Mononuclear cell (primary cell): Measurements from ENCODE around the gene KPNA6. TPM values are rescaled to one million over a fixed set of nuclear protein-coding genes. Genes with fewer than 3 reads are reported as not detected.
A peak's percentile ranks its signal among the peaks of the same experiment; 100 is the strongest.
"Not testable (repeated sequence)": the region's sequence is repeated elsewhere in the genome, so short reads cannot be mapped to it uniquely, and the experiment has no call there.

Experiments used
- H3K27me3 ChIP-seq: 2 replicates; pipeline ENCODE4 v1.6.0; 2011; ENCODE audit warnings: low read length, control low read depth; ENCODE audit not compliant: insufficient read depth
- H3K4me1 ChIP-seq: 2 replicates; pipeline ENCODE4 v1.5.1; 2011; ENCODE audit warnings: mild to moderate bottlenecking, low read length, control low read depth; ENCODE audit not compliant: insufficient read depth
- H3K4me3 ChIP-seq: 2 replicates; pipeline ENCODE4 v1.5.1; 2011; ENCODE audit warnings: mild to moderate bottlenecking, low read length, moderate library complexity
- H3K9me3 ChIP-seq: 2 replicates; pipeline ENCODE4 v1.5.1; 2011; ENCODE audit warnings: low read depth, mild to moderate bottlenecking, control low read depth, low read length
- total RNA-seq: library from RNA; depleted of rRNA; stranded (reverse); fragments of >200 nt; gene quantifications from one replicate; pipeline ENCODE4 v1.2.3, GENCODE V29; 2012

Gene KPNA6
- 46.9 TPM for total RNA-seq

DNA sequence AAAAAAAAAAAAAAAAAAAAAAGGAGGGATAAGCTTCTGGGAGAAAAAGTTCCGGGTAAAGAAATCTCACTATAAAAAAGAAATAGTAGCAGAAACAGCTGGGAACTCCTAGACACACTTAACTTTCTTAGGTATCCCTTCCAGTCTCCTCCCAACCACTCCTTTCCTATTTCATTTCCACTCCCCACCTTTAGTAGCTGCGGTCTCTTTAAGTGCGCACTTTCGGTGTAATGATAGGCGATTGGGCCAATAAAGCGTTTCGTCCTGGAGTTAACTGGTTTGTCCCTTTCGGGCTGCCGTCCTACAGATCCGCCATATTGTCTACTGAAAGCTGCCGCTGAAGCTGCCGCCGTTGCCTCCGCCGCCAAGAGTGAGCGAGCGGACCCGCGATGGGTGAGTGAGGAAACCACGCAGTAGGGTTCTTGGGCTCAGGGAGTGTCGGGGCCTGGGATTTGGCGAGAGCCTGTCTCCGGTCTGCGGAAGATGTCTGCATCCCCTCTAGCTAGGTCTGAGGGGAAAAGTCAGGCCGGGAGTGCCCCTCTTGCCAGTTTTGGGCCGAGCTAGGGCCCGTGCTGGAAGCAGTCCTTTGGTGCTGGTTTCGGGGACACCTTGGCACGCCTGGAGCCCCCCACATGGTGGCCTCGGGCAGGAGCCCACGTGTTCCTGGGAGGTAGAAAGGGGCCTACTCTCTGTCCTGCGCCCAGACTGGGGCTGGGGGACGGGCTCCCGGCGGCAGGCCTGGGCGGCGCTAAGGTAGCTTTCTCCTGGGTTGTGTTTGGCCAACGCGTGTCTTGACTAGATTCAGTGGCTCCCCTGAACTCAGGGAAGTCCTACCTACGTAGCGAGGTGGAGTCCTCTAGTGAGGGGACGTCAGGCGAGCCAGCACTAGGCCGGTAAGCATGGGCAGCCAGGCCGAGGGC is at the start of gene KPNA6:
Gene KPNA6 (plus strand): TSS at position 315 of the 920 bp plus-strand sequence. CDS start 75 bp downstream, at position 390.
- Histone ChIP-seq H3K4me3 (peak within 1 kb of the TSS; percentile 75), H3K27me3 (no peaks in the 10 kb centered on the region)

DNA sequence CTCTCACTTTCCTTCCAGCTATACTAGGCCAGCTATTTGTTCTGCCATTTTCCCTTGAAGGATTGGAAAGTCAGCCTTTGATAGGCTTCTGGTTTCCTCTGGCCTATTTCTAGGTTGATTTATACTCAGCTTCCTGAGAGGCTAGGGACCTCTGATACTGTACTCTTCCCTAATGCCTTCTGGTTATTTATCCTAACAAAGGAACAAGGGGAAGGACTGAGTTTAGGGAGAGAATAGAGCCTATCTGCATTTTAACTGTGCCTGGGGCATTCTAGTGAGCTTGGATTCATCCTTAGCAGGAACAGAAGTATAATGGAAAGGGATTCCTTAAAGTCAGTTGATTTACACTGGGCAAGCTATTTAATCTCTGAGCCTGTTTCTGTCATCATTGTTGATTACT is 46.9 kb upstream of the KPNA6 start:
- H3K27me3 ChIP-seq, result no peaks in the 10 kb centered on the region

More for the DNA sequence above, at the start of gene KPNA6:
- Histone ChIP-seq H3K4me1 (peaks cover 55% of the 10 kb centered on the region), H3K9me3 (no peaks in the 10 kb centered on the region)

DNA sequence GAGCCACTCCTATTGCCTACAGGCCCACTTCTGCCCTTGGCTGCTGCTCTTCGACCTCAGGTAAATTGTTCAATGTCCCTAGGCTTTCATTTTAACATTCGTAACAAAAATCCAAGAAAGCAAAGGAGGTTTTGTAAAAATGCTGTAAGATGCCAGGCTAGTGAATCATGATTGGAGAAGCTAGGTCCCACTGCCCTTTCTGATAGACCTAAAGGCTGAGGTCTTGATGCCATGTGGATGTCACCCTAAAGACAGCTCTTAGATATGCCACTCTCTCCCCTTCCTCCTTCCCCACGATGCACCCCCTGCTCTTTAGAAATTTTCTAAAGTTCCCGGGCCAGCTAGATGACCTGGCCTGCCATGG is 45.0 kb upstream of the KPNA6 start:
- H3K27me3 ChIP-seq, result no peaks in the 10 kb centered on the region
- no peaks in the 10 kb centered on the region for H3K9me3 ChIP-seq
- H3K4me1 ChIP-seq, result peaks cover 24% of the 10 kb centered on the region
- H3K4me3 ChIP-seq, result no peak overlapping the region

More for the DNA sequence above, 46.9 kb upstream of the KPNA6 start:
- H3K4me3 ChIP-seq, result no peak overlapping the region
- no peaks in the 10 kb centered on the region for H3K9me3 ChIP-seq
- H3K4me1 ChIP-seq, result peaks cover 8% of the 10 kb centered on the region

DNA sequence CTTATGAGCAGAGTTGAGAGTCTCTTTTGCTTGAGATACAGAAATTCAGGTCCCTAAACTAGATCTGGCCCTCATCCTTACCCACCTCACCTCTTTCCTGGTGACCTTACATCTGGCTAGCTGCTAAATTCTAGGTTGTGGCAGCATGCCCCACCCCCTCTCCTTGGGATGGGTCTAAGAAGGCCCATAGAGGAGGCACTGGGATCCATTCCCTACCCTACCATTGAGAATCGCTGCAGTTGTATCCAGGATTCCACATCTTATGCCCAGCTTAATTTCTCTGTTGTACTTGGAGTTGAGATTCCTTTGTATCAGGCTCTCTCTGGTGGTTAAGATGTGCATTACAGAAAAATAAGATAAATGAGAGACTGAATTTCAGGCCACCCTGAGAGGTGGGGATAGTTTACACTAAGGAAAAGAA is 44.6 kb upstream of the KPNA6 start:
- Histone ChIP-seq H3K4me3 (no peak overlapping the region), H3K27me3 (no peaks in the 10 kb centered on the region), H3K4me1 (peaks cover 24% of the 10 kb centered on the region), H3K9me3 (no peaks in the 10 kb centered on the region)

DNA sequence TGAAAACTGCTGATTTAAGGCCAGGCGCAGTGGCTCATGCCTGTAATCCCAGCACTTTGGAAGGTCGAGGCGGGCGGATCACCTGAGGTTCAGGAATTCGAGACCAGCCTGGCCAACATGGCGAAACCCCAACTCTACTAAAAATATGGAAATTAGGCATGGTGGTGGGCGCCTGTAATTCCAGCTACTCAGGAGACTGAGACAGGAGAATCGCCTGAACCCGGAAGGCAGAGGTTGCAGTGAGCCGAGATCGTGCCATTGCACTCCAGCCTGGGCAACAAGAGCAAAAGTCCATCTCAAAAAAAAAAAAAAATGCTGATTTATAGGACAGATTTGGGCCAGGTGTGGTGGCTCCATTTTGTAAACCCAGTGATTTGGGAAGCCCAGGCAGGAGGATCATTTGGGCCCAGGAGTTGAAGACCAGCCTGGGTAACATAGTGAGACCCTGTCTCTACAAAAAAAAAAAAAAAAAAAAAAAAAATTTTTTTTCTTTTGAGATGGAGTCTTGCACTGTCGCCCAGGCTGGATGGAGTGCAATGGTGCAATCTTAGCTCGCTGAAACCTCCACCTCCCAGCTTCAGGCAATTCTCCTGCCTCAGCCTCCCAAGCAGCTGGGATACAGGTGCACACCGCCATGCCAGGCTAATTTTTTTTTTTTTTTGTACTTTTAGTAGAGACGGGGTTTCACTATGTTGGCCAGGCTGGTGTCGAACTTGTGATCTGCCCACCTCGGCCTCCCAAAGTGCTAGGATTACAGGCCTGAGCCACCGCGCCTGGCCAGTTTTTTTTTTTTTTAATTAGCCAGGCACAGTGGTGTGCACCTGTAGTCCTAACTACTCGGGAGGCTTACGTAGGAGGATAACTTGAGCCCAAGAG is 42.0 kb upstream of the KPNA6 start:
- peaks cover 35% of the 10 kb centered on the region for H3K4me1 ChIP-seq
- H3K27me3 ChIP-seq, H3K4me3 ChIP-seq, H3K9me3 ChIP-seq: not testable (repeated sequence)

DNA sequence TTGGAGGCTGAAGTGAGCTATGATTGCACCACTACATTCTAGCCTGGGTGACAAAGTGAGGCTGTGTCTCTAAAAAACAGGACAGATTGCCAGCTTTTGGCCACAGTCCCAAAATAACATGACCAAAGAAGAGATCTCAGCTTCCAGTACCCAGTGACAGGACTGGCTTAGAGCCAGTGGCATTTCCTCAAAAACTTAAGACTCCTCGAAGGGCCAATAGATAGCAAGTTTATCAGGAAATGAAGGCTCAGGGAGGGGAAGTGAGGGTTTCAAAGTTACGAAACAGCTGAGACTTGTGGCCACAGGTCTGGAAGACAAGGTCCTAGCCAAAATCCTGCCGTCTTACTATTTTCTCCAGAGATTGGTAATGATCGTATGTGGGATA is 41.4 kb upstream of the KPNA6 start:
- no peaks in the 10 kb centered on the region for H3K27me3 ChIP-seq
- H3K4me3 ChIP-seq, result no peak overlapping the region
- no peaks in the 10 kb centered on the region for H3K9me3 ChIP-seq
- H3K4me1 ChIP-seq, result peaks cover 37% of the 10 kb centered on the region

DNA sequence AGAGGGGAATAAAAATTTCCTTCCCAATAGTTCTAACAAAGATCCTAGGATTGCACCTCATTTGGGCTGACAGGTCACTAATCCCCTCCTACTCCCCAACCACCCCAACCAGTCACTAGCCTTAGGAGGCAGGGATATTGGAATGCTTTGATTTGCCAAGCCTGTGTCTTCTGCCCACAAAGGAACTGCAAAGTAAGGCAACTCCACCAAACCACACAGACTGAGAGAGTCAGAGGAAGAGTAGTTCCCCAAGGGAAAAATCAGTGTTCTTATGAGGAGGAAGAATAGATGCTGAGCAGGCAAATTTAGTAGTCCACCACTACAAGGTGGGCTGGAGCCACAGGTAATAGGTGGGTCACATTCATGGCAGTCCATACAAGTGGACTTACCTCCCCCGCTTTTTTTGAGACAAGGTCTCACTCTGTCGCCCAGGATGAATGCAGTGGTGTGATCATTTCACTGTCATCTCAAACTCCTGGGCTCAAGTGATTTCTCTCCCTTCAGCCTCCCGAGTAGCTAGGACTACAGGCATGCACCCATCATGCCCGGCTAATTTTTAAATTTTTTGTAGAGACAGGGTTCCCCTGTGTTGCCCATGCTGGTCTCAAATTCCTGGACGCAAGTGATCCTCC is 38.8 kb upstream of the KPNA6 start:
- H3K9me3 ChIP-seq, result no peaks in the 10 kb centered on the region
- H3K4me1 ChIP-seq, result peaks cover 57% of the 10 kb centered on the region
- H3K4me3 ChIP-seq, result no peak overlapping the region
- no peaks in the 10 kb centered on the region for H3K27me3 ChIP-seq

DNA sequence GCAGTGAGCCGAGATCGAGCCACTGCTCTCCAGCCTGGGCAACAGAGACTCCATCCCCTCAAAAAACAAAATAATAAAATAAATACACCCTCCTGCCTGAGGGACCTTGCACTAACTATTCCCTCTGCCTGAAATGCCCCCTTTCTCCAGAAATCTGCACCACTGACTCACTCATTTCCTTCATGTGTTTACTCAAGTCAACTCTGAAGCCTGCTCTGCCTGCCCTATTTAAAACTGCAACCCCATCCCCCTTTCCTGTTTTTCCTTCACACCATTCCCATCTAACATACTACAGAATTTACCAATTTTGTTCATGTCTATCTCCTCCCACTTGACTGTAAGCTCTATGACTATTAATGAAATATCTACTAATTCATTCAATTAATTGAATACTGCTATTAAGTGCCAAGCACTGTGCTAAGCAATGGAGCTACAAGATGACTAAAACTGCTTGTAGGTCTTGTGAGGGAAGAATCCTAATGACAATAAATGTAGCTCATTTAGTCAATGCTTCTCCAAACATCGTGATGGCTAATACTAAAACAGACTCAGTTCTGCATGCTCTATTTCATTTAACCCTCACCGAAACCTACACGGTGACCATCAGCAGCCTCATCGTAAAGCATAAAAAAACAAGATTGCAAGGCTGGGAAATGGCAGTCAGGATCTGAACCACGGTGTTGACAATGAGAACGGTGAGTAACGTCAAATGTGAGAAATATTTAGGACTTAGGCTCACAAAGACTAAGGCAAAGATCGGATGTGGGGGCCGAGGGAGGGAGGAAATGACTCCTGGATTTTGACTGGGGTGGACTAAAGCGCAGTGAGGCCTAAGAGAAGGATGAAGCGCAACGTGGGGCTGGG is 35.9 kb upstream of the KPNA6 start:
- H3K4me1 ChIP-seq, result peaks cover 40% of the 10 kb centered on the region
- no peaks in the 10 kb centered on the region for H3K27me3 ChIP-seq
- no peaks in the 10 kb centered on the region for H3K9me3 ChIP-seq
- H3K4me3 ChIP-seq, result peak overlapping the region; percentile 75

DNA sequence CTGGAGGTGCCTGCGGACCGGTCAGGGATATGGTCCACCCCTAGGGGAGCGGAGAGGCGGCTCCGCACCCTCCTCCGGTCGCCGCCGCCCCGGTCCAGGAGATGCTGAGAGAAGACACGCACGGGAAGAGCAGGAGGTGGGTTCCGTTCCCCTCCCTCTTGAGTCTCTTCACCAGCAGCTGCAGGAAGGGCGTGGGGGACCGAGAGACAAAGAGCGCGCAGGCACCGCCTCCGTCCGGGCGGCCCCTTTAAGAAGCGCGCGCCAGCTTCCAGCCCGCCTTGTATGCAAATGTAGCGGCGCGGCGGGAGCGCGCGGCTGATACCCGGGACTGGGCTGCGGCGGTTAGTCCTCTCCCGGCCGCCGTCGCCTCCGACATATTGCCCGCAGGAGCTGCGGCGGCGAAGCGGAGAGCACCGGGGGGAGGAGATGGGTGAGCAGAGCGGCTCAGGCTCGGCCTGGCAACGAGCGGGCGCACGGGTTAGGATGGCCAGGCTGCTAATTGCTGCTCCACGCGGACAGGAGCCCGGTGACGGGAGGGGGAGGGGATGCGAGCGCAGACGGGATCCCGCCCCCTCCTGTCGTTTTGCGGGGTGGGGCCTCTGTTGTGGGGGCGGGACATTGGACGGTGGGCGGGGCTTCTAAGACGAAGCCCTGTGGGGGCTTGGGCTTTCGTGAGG is 35.1 kb upstream of the KPNA6 start, which contains the start of gene TMEM39B:
Gene TMEM39B (plus strand): TSS at position 318 of the 677 bp plus-strand sequence. CDS start 109 bp downstream, at position 427.
- Histone ChIP-seq H3K4me3 (peak within 1 kb of the TSS; percentile 75), H3K9me3 (no peaks in the 10 kb centered on the region), H3K4me1 (peaks cover 34% of the 10 kb centered on the region), H3K27me3 (no peaks in the 10 kb centered on the region)

DNA sequence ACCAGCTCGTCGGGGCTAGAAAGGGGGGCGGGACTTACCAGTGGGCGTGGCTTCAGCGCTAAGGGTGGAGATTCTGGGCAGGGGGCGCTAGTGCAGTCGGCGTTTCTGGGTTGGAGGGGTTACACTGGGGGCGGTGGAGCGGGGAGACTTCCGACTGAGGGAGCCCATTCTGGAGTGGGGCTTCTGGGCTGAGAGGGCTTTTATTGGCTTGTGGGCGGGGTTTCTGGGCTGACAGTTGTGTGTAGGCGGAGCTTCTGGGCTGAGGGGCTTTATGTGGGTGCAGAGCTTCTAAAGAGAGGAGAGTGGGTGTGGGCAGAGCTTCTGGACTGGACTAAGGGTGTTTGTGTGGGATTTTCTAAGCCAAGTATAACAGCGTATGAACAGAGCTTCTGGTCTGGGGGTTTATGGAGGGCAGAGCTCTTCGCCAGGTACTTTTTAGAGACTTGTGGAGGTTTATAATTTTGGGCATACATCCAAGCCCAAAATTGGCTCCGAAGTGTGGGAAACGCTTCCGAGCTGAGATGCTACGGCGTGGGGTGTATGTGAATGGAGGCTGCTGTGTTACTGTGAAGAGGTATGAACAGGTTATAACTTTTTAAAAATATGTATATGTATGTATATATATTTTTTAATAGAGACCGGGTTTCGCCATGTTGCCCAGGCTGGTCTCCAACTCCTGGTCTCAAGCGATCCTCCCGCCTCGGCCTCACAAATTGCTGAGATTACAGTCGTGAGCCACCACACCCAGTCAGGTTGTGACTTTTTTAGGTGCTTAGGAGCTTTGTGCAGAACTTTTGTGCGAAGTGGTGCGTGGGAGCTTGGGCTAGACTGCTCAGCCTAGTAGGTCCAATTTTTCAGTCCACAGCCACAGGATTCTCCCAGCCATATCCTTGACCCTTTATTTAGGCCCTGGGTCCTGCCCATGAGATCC is 34.3 kb upstream of the KPNA6 start:
- H3K9me3 ChIP-seq, result no peaks in the 10 kb centered on the region
- peaks cover 32% of the 10 kb centered on the region for H3K4me1 ChIP-seq
- H3K27me3 ChIP-seq, result no peaks in the 10 kb centered on the region
- peak overlapping the region; percentile 75 for H3K4me3 ChIP-seq

DNA sequence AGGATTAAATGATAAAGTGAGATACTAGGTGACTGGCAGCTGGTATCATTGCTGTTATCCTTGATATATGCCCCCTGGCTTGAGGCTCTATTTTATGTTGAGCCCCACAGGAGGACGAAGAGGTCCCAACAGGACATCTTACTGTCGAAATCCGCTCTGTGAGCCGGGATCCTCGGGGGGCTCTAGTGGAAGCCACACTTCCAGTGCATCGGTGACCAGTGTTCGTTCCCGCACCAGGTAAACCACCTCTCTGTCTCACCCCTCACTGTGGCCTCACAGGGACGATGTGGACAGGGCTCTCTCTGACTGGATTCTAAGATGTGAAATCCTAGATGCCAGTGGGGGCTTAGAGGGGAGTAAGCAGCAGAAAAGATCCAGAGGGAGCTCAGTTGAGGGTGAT is 33.0 kb upstream of the KPNA6 start:
- Histone ChIP-seq H3K4me1 (peaks cover 23% of the 10 kb centered on the region), H3K27me3 (no peaks in the 10 kb centered on the region), H3K9me3 (no peaks in the 10 kb centered on the region), H3K4me3 (no peak overlapping the region)

DNA sequence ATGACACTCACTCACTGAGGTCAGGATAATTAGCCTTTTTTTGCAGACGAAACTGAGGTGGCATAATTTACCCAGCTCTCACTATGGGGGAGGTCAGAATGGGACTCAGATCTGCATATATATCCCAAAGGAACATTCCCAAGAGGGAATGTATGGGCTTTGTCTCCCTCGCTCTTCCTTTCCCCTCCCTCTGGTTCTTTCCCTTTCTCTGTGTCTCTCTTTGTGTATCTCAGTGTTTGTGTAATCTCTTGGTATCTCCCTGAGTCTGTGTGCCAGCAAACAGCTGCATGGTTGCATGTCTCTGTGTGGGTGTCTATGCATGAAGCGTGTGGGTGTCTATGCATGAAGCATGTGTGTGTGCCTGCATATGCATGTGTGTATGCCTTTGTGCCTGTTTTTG is 30.4 kb upstream of the KPNA6 start:
- Histone ChIP-seq H3K4me3 (no peak overlapping the region), H3K27me3 (no peaks in the 10 kb centered on the region), H3K4me1 (peaks cover 12% of the 10 kb centered on the region), H3K9me3 (no peaks in the 10 kb centered on the region)

DNA sequence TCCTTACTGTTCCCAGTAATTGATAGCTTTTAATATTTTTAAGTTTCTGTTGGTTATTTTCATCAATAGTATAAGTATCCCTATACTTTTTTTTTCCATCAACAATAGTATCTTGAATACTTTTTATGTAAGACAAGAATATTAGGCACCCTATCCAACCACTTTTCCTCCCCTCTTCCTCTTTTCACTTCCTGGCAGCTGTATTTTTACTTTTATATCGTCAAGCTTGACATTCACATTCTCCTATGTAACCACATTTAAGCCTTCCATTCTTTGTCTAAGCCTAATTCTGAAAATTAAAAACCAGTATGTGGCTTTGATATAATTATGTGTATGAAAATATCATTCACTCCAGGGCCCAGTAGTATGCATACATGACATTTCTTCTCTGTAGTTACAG is 25.8 kb upstream of the KPNA6 start:
- H3K27me3 ChIP-seq, result no peaks in the 10 kb centered on the region
- no peaks in the 10 kb centered on the region for H3K4me1 ChIP-seq
- no peak overlapping the region for H3K4me3 ChIP-seq
- H3K9me3 ChIP-seq, result no peaks in the 10 kb centered on the region
